H1 (cell line): ENCODE data around the gene ARFGAP3. TPM values are rescaled to one million over a fixed set of nuclear protein-coding genes. Genes with fewer than 3 reads are reported as not detected.

Experiments used
- CTCF ChIA-PET: fragments of 300-600 bp; sonication (Branson Sonifier 250); formaldehyde crosslinking; loops from one replicate; lab custom pipeline; 2021; ENCODE audit not compliant: partially characterized antibody; lab: Charles Lee
- POLR2A ChIA-PET: fragments of 300-600 bp; sonication (Branson Sonifier 250); formaldehyde crosslinking; loops from one replicate; lab custom pipeline; 2021; ENCODE audit warnings: inconsistent platforms; ENCODE audit not compliant: partially characterized antibody; lab: Charles Lee
- DNase-seq, 2 experiments: peaks; one replicate each; pipeline versions ENCODE4 v3.0.0 to v3.0.0-alpha.2; 2010 to 2022; ENCODE audit warnings: low spot score in 2 of 2, low read depth in 1 of 2, mixed read lengths in 1 of 2
- FAIRE-seq: peaks from 2 replicates; lab custom pipeline; 2011; peaks lifted over from hg19 to GRCh38; lab: Jason Lieb, UNC
- H2AFZ ChIP-seq: 2 replicates; pipeline ENCODE4 v1.8.1; 2012; ENCODE audit warnings: low read length, inconsistent platforms
- H2AK5ac ChIP-seq: 2 replicates; pipeline ENCODE4 v1.6.1; 2013; ENCODE audit warnings: low read depth, low read length
- H2BK120ac ChIP-seq: replicated peaks from 2 replicates; pipeline ENCODE3; 2013; ENCODE audit warnings: low read depth, low read length, inconsistent platforms
- H2BK12ac ChIP-seq: 2 replicates; pipeline ENCODE4 v1.6.1; 2013; ENCODE audit warnings: low read depth, low read length
- H2BK15ac ChIP-seq: 2 replicates; pipeline ENCODE4 v1.6.1; 2013; ENCODE audit warnings: low read length
- H2BK20ac ChIP-seq: 2 replicates; pipeline ENCODE4 v1.6.1; 2013; ENCODE audit warnings: low read length
- H2BK5ac ChIP-seq: 2 replicates; pipeline ENCODE4 v1.6.1; 2013; ENCODE audit warnings: low read depth, low read length
- H3K14ac ChIP-seq: 2 replicates; pipeline ENCODE4 v1.6.1; 2013; ENCODE audit warnings: inconsistent platforms; ENCODE audit not compliant: insufficient read length
- H3K18ac ChIP-seq: 2 replicates; pipeline ENCODE4 v1.6.1; 2013; ENCODE audit warnings: low read length; ENCODE audit errors: extremely low read depth
- H3K23ac ChIP-seq: 2 replicates; pipeline ENCODE4 v1.6.1; 2013; ENCODE audit warnings: inconsistent platforms; ENCODE audit not compliant: insufficient read length
- H3K23me2 ChIP-seq: 2 replicates; pipeline ENCODE4 v1.6.1; 2013; ENCODE audit warnings: low read depth, low read length
- H3K27ac ChIP-seq: 2 replicates; pipeline ENCODE4 v1.6.1; 2011; ENCODE audit warnings: low read depth, low read length, inconsistent platforms
- H3K27me3 ChIP-seq, 4 experiments: replicated peaks in 1 of 4; 1 replicate in 1 of 4; 2 replicates in 3 of 4; pipeline versions ENCODE4 v1.6.1 to v1.8.1; 2011 to 2013; ENCODE audit warnings: low read length in 3 of 4, mild to moderate bottlenecking in 3 of 4, inconsistent platforms in 2 of 4, mixed read lengths in 2 of 4, moderate library complexity in 1 of 4; ENCODE audit not compliant: control insufficient read depth in 3 of 4, insufficient read depth in 3 of 4; ENCODE audit errors: extremely low read depth in 1 of 4
- H3K36me3 ChIP-seq, 4 experiments: 2 replicates each; pipeline versions ENCODE4 v1.6.1 to v1.8.1; 2011 to 2013; ENCODE audit warnings: mild to moderate bottlenecking in 4 of 4, low read length in 3 of 4, moderate library complexity in 2 of 4, control low read depth in 1 of 4, inconsistent platforms in 1 of 4; ENCODE audit not compliant: insufficient read depth in 4 of 4, control insufficient read depth in 2 of 4
- H3K4ac ChIP-seq: replicated peaks from 2 replicates; pipeline ENCODE3; 2013; ENCODE audit warnings: low read length, low read depth, mixed read lengths, inconsistent platforms; ENCODE audit not compliant: insufficient read length
- H3K4me1 ChIP-seq, 4 experiments: replicated peaks in 1 of 4; 1 replicate in 1 of 4; 2 replicates in 3 of 4; pipeline versions ENCODE4 v1.6.1 to v1.8.1; 2011 to 2013; ENCODE audit warnings: low read length in 3 of 4, inconsistent platforms in 2 of 4, mixed read lengths in 1 of 4; ENCODE audit not compliant: insufficient read depth in 4 of 4, control insufficient read depth in 3 of 4
- H3K4me2 ChIP-seq, 2 experiments: 2 replicates each; pipeline versions ENCODE4 v1.6.1 to v1.8.1; 2011 to 2013; ENCODE audit warnings: low read depth in 2 of 2, low read length in 2 of 2, control low read depth in 1 of 2, inconsistent platforms in 1 of 2, mild to moderate bottlenecking in 1 of 2; ENCODE audit not compliant: insufficient read depth in 1 of 2
- H3K4me3 ChIP-seq, 4 experiments: fragments of 200-600, 300-600 bp in 1 of 4; sonication (generic), shearing (Covaris generic), sonication (Bioruptor Twin) in 1 of 4; 2 replicates each; pipeline versions ENCODE4 v1.5.1 to v1.8.1; 2011 to 2016; ENCODE audit warnings: low read length in 4 of 4, low read depth in 3 of 4, control low read depth in 2 of 4, inconsistent platforms in 2 of 4, mild to moderate bottlenecking in 2 of 4, mixed read lengths in 1 of 4, moderate library complexity in 1 of 4; ENCODE audit not compliant: insufficient read depth in 2 of 4; ENCODE audit errors: extremely low read depth in 1 of 4
- H3K56ac ChIP-seq: replicated peaks from 2 replicates; pipeline ENCODE3; 2013; ENCODE audit warnings: low read depth, mild to moderate bottlenecking, mixed read lengths, low read length, inconsistent platforms; ENCODE audit not compliant: insufficient read length
- H3K79me1 ChIP-seq: 2 replicates; pipeline ENCODE4 v1.6.1; 2013; ENCODE audit warnings: low read depth, low read length, control low read depth
- H3K79me2 ChIP-seq, 2 experiments: 2 replicates each; pipeline versions ENCODE4 v1.6.1 to v1.8.1; 2012 to 2013; ENCODE audit warnings: low read length in 2 of 2, mild to moderate bottlenecking in 2 of 2, inconsistent platforms in 1 of 2; ENCODE audit not compliant: insufficient read depth in 2 of 2, control insufficient read depth in 1 of 2
- H3K9ac ChIP-seq, 4 experiments: replicated peaks in 1 of 4; 1 replicate in 1 of 4; 2 replicates in 3 of 4; pipeline versions ENCODE4 v1.6.1 to v1.8.1; 2011 to 2013; ENCODE audit warnings: low read depth in 3 of 4, low read length in 3 of 4, control low read depth in 2 of 4, mild to moderate bottlenecking in 2 of 4, moderate library complexity in 2 of 4, inconsistent platforms in 1 of 4; ENCODE audit errors: extremely low read depth in 1 of 4
- H3K9me3 ChIP-seq, 2 experiments: 2 replicates each; pipeline versions ENCODE4 v1.6.1 to v1.8.1; 2012 to 2013; ENCODE audit warnings: mild to moderate bottlenecking in 2 of 2, moderate library complexity in 2 of 2, control low read depth in 1 of 2, inconsistent platforms in 1 of 2, low read depth in 1 of 2, low read length in 1 of 2, mixed read lengths in 1 of 2; ENCODE audit not compliant: insufficient read depth in 2 of 2
- H4K20me1 ChIP-seq, 2 experiments: replicated peaks in 1 of 2; 2 replicates each; pipeline versions ENCODE3 to v1.8.1; 2011 to 2013; ENCODE audit warnings: inconsistent platforms in 2 of 2, low read length in 2 of 2, mild to moderate bottlenecking in 1 of 2; ENCODE audit not compliant: insufficient read depth in 2 of 2, control insufficient read depth in 1 of 2
- H4K5ac ChIP-seq: 2 replicates; pipeline ENCODE4 v1.6.1; 2013; ENCODE audit warnings: low read length, low read depth, mixed read lengths, inconsistent platforms; ENCODE audit not compliant: insufficient read length
- H4K8ac ChIP-seq: 2 replicates; pipeline ENCODE4 v1.8.0; 2013; ENCODE audit warnings: mild to moderate bottlenecking, moderate library complexity, low read length, inconsistent platforms; ENCODE audit not compliant: insufficient read depth; ENCODE audit errors: extremely low read depth
- H4K91ac ChIP-seq: replicated peaks from 2 replicates; pipeline ENCODE3; 2013; ENCODE audit warnings: low read length, mixed read lengths, inconsistent platforms; ENCODE audit not compliant: insufficient read length
- BRCA1 ChIP-seq: IDR thresholded peaks from 2 replicates; pipeline ENCODE4 v1.6.1; 2012; ENCODE audit warnings: low read depth, low read length, improper control_type of control experiment
- FOSL1 ChIP-seq: IDR thresholded peaks from 2 replicates; pipeline ENCODE4 v1.6.1; 2011; ENCODE audit warnings: mild to moderate bottlenecking, low read depth, low read length, moderate library complexity; ENCODE audit not compliant: insufficient read depth
- JUN ChIP-seq: IDR thresholded peaks from 2 replicates; pipeline ENCODE4 v1.6.1; 2011; ENCODE audit warnings: low read depth, mild to moderate bottlenecking, improper control_type of control experiment, low read length
- POLR2A ChIP-seq, 2 experiments: IDR thresholded peaks; 1 replicate in 1 of 2; 2 replicates in 1 of 2; pipeline ENCODE4 v1.6.1; 2011; ENCODE audit warnings: low read depth in 2 of 2, low read length in 2 of 2, mild to moderate bottlenecking in 2 of 2; ENCODE audit errors: control extremely low read depth in 1 of 2
- RNF2 ChIP-seq: fragments of 200-900, 300-1000 bp; sonication (generic); IDR thresholded peaks from 2 replicates; pipeline ENCODE4 v1.7.1; 2016; ENCODE audit warnings: borderline replicate concordance, low read depth, mild to moderate bottlenecking, antibody characterized with exemption, low read length; ENCODE audit not compliant: poor library complexity, severe bottlenecking; ENCODE audit errors: missing control alignments
- SP4 ChIP-seq: IDR thresholded peaks from 2 replicates; pipeline ENCODE4 v1.6.1; 2012; ENCODE audit warnings: low read length, inconsistent platforms
- TAF1 ChIP-seq: IDR thresholded peaks from 2 replicates; pipeline ENCODE4 v1.6.1; 2011; ENCODE audit warnings: mild to moderate bottlenecking, low read depth, low read length
- WGBS, 2 experiments: shearing (Covaris generic) in 1 of 2; methylation state at CpG; one replicate each; pipeline versions ENCODE4 v1.1.6 to v1.1.7; 2013 to 2015; ENCODE audit warnings: low lambda C conversion rate in 2 of 2, mixed read lengths in 2 of 2, inconsistent platforms in 1 of 2, low coverage in 1 of 2, missing lambda C conversion rate in 1 of 2; ENCODE audit not compliant: insufficient replicate concordance in 2 of 2, insufficient coverage in 1 of 2, insufficient read length in 1 of 2; ENCODE audit errors: extremely low coverage in 1 of 2, missing lambda C conversion rate in 1 of 2; 5-methylcytosine and 5-hydroxymethylcytosine counted together
- polyA plus RNA-seq, 7 experiments: library from polyadenylated mRNA; depleted of rRNA in 3 of 7; stranded (reverse) in 5 of 7; unstranded in 2 of 7; fragments of >200 nt in 5 of 7; fragments of 200-250 nt in 2 of 7; gene quantifications; 1 replicate in 5 of 7; 2 replicates in 1 of 7; 4 replicates in 1 of 7; pipeline versions ENCODE4 v1.2.1 to v1.2.3, GENCODE V29; 2011 to 2013; ENCODE audit warnings: missing spikeins in 2 of 7, mixed read lengths in 2 of 7
- total RNA-seq: library from RNA; stranded (reverse); fragmentation: NEBNext Ultra II Directional; extraction: Animal tissue kit (Norgen Biotek cat#: 25700); gene quantifications from 2 replicates; pipeline ENCODE4 v1.2.1, GENCODE V29; 2021

The ARFGAP3 gene
- total and polyA plus RNA-seq, 2 of the 8 experiments (the other 6 are each of a cell fraction or from before 2014, with no cell fraction given) = 9.7 to 16.0 TPM

DNA sequence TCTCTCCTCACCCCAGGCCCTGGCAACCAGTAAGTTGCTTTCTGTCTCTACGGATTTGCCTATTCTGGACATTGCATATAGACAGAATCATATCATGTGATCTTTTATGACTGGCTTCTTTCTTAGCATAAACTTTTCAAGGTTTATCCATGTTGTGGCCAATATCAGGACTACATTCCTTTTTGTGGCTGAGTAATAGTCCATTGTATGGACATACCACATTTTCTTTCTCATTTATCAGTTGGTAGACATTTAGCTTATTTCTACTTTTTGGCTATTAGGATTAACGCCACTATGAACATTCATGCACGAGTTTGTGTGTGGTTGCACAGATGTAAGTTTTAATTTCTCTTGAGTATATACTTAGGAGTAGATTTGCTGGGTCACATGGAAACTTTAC lies 35.7 kb downstream of the ARFGAP3 start:
- no peak for FAIRE-seq

More for the DNA sequence above, 35.7 kb downstream of the ARFGAP3 start:
- H3K4me2 ChIP-seq = no peak overlapping the region
- no peaks in the 10 kb centered on the region for H3K27me3 ChIP-seq
- H4K20me1 ChIP-seq = no peaks in the 10 kb centered on the region
- TF ChIP-seq JUN (no peak), TAF1 (no peak), SP4 (no peak), FOSL1 (no peak), BRCA1 (no peak), POLR2A (IDR thresholded peaks at IDR 0.05; ENCODE audit: control extremely low read depth in 1 of 2, low read depth in 2 of 2, low read length in 2 of 2) (no peak), RNF2 (no peak)
- H2AFZ ChIP-seq = no peak overlapping the region
- POLR2A ChIA-PET = no interaction called here
- H3K79me2 ChIP-seq = no peaks in the 10 kb centered on the region
- H3K4me1 ChIP-seq = no peaks in the 10 kb centered on the region
- H2BK12ac ChIP-seq = no peak overlapping the region
- H3K27ac ChIP-seq = no peak overlapping the region
- H2AK5ac ChIP-seq = no peak overlapping the region
- no peak overlapping the region for H2BK20ac ChIP-seq
- H4K91ac ChIP-seq = no peak overlapping the region
- no peak overlapping the region for H4K5ac ChIP-seq
- CTCF ChIA-PET = interaction anchor here (0.8 to 4.3 kb wide), 19 partner anchors 10 to 338 kb away, joined by 3 to 37 read pairs (median 6); no protein-coding TSS in a partner anchor
- H3K18ac ChIP-seq = no peak overlapping the region
- H3K36me3 ChIP-seq = no peaks in the 10 kb centered on the region; a peak in 1 of 8 replicates
- H3K23me2 ChIP-seq = peaks cover 2% of the 10 kb centered on the region; the same call in 1 of the 2 replicates
- H3K79me1 ChIP-seq = no peaks in the 10 kb centered on the region
- no peak for DNase-seq
- no peak overlapping the region for H2BK120ac ChIP-seq
- H2BK15ac ChIP-seq = no peak overlapping the region
- H2BK5ac ChIP-seq = no peak overlapping the region
- H3K14ac ChIP-seq = no peak overlapping the region
- H3K23ac ChIP-seq = no peak overlapping the region
- no peak overlapping the region for H3K56ac ChIP-seq
- peaks cover 0 to 4% of the 10 kb centered on the region in 2 experiments; a peak in 2 of 4 replicates for H3K9me3 ChIP-seq
- H3K4me3 ChIP-seq = no peak overlapping the region
- WGBS, 2 experiments = 88% methylated on average over 3 of the region's 3 CpGs; no CpG with 5 or more reads in 1 of the 2 experiments
- no peak overlapping the region for H3K4ac ChIP-seq
- no peak overlapping the region for H4K8ac ChIP-seq
- H3K9ac ChIP-seq = no peak overlapping the region
